Hepatocyte (in vitro differentiated cells): Measurements from ENCODE around the gene GDI2.

ENCODE experiments used
- EZH2 ChIP-seq: fragments of 200-600 bp; sonication (generic); IDR thresholded peaks from 2 replicates; pipeline ENCODE4 v1.6.1; 2016; ENCODE audit warnings: antibody characterized with exemption, mild to moderate bottlenecking, borderline replicate concordance
- EZH2phosphoT487 ChIP-seq: fragments of 200-600 bp; sonication (generic); IDR thresholded peaks from one replicate; pipeline ENCODE4 v1.6.1; 2018; ENCODE audit warnings: antibody characterized with exemption, mild to moderate bottlenecking, low read depth, moderate library complexity; ENCODE audit not compliant: unreplicated experiment, severe bottlenecking
- TF ChIP-seq, protein P1 (sequence below): fragments of 200-600 bp; sonication (generic); IDR thresholded peaks from 2 replicates; pipeline ENCODE4 v1.5.1; 2016; ENCODE audit warnings: antibody characterized with exemption, mild to moderate bottlenecking; ENCODE audit not compliant: poor library complexity

DNA sequence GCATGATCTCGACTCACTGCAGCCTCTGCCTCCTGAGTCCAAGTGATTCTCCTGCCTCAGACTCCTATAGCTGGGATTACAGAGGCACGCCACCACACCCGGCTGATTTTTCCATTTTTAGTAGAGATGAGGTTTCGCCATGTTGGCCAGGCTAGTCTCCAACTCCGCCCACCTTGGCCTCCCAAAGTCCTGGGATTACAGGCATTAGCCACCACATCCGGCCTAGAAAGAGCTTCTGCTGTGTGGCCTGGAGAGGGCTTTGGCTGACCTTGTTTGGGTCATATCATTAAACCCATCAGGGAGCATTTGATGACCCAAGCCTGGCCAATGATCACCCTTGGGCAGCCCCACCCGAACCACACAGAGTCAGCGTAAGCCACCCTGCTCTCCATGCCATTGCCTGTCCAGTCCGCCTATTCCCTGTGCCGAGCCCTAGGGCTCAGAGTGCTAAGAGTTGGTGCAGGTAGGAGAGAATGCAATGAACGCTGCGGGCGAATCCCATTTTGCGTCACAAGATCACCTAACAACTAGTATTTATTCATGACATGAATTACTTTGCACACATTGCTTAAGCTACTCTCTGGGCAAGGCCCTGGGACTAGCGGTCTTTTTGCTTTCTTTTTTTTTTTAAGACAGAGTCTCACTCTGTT lies 22.3 kb upstream of the GDI2 start:
- TF ChIP-seq, protein P1, sequence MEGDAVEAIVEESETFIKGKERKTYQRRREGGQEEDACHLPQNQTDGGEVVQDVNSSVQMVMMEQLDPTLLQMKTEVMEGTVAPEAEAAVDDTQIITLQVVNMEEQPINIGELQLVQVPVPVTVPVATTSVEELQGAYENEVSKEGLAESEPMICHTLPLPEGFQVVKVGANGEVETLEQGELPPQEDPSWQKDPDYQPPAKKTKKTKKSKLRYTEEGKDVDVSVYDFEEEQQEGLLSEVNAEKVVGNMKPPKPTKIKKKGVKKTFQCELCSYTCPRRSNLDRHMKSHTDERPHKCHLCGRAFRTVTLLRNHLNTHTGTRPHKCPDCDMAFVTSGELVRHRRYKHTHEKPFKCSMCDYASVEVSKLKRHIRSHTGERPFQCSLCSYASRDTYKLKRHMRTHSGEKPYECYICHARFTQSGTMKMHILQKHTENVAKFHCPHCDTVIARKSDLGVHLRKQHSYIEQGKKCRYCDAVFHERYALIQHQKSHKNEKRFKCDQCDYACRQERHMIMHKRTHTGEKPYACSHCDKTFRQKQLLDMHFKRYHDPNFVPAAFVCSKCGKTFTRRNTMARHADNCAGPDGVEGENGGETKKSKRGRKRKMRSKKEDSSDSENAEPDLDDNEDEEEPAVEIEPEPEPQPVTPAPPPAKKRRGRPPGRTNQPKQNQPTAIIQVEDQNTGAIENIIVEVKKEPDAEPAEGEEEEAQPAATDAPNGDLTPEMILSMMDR, result no peak
- TF ChIP-seq EZH2phosphoT487 (no peak), EZH2 (no peak)
